Keratinocyte (primary cell): ENCODE data around the gene CLEC12A.

Experiments used
- EZH2 ChIP-seq: IDR thresholded peaks from one replicate; pipeline ENCODE4 v1.6.1; 2012; ENCODE audit warnings: inconsistent platforms, mild to moderate bottlenecking, low read length, moderate library complexity
- TF ChIP-seq, protein P1 (sequence below), 3 experiments: IDR thresholded peaks in 1 of 3; conservative IDR thresholded peaks in 1 of 3; optimal IDR thresholded peaks in 1 of 3; 2 replicates in 2 of 3; 3 replicates in 1 of 3; pipeline versions ENCODE3 to v1.5.1; 2011; ENCODE audit warnings: low read length in 3 of 3, mild to moderate bottlenecking in 3 of 3, moderate library complexity in 2 of 3, control low read depth in 1 of 3, inconsistent platforms in 1 of 3; ENCODE audit not compliant: insufficient read depth in 2 of 3; ENCODE audit errors: extremely low read depth in 1 of 3

DNA sequence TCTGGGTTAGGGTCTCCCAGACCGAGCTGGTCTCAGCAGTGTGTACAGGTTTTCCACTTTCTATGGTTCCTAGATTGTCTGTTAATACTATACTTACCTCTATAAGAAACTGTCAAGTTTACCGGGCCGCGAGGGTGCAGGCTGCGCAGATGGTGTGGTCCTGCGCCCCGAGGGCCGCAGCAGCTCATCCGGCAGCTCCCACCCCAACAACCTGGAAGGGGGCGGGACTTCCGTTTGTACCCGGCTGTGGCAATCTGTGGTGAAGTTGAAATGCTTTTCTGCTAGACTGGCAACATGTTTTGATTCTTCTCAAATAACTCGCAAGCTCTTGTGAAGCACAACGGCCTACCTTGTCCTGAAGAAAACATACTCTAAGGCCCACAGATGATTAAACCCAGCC lies 59.2 kb downstream of the CLEC12A start, which contains the start of gene CLEC9A:
- TF ChIP-seq, protein P1, sequence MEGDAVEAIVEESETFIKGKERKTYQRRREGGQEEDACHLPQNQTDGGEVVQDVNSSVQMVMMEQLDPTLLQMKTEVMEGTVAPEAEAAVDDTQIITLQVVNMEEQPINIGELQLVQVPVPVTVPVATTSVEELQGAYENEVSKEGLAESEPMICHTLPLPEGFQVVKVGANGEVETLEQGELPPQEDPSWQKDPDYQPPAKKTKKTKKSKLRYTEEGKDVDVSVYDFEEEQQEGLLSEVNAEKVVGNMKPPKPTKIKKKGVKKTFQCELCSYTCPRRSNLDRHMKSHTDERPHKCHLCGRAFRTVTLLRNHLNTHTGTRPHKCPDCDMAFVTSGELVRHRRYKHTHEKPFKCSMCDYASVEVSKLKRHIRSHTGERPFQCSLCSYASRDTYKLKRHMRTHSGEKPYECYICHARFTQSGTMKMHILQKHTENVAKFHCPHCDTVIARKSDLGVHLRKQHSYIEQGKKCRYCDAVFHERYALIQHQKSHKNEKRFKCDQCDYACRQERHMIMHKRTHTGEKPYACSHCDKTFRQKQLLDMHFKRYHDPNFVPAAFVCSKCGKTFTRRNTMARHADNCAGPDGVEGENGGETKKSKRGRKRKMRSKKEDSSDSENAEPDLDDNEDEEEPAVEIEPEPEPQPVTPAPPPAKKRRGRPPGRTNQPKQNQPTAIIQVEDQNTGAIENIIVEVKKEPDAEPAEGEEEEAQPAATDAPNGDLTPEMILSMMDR (optimal IDR thresholded peaks at IDR 0.05 in 1 of 3, IDR thresholded peaks at IDR 0.05 in 1 of 3, conservative IDR thresholded peaks at IDR 0.05 in 1 of 3; ENCODE audit: extremely low read depth in 1 of 3, insufficient read depth in 2 of 3, low read length in 3 of 3): no peak
- no peak for TF ChIP-seq EZH2
